Measurements from ENCODE around the gene CHID1. TPM values are rescaled to one million over a fixed set of nuclear protein-coding genes. Genes with fewer than 3 reads are reported as not detected.

Gene CHID1
- total and polyA plus RNA-seq, 2 of the 8 experiments (the other 6 are each of a cell fraction or from before 2014, with no cell fraction given): 81.2 to 88.5 TPM

DNA sequence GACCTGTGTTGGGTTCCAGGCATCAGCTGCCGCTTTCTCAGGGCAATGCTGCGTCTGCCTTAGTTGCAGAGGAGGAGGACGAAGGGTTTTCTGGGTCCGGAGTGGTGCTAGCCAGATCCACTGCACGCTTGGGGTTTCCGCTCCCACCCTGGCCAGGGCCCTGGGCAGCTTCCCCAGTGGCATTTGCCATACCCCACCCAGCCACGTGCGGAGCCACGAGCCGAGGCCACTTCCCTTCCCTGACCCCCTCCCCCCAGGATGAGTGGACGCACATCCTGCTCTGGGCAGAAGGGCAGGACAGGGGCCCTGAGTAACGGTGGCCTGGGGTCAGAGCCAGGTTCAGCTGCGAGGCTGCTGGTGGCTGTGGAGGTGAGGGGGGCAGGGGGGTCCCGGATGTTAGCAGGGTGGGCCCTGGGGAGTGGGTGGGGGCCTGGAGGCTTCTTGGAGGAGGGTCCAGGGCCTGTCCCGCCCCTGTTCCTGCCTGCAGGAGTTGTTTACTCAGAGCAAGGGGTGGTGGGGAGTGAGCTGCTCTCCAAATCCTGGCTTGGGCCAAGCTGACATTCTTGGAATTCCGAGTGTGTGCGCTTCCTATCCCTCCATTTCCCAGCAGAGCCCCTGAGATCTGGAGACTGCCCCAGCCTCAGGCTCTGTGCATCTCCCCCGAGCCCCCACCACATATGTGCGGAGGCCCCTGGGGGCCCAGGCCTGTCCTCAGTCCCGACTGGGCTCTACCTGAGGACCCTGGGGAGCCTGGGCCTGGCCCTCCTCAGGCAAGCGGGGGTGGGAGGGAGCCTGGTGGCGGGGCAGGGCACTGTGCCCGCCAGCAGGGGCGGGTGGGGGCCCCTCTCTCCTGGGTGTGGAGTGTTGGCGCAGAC is 66.6 kb downstream of the CHID1 start (continued):
- TF ChIP-seq SIRT6 (IDR thresholded peaks at IDR 0.05; ENCODE audit: low read length): no peak
- TF ChIP-seq KDM4A (IDR thresholded peaks at IDR 0.05; ENCODE audit: low read depth, low read length, severe bottlenecking): peak; percentile 52
- 0 out of 2 replicates have a peak, but pooled peaks have one; percentile 26 for TF ChIP-seq TCF12 (IDR thresholded peaks at IDR 0.05; ENCODE audit: low read depth, low read length)
- no peak for TF ChIP-seq SAP30 (IDR thresholded peaks at IDR 0.05; ENCODE audit: insufficient read depth, insufficient replicate concordance, low read length)
- peak; percentile 100 for TF ChIP-seq TEAD4 (IDR thresholded peaks at IDR 0.05; ENCODE audit: low read depth, low read length)
- TF ChIP-seq POLR2AphosphoS5 (IDR thresholded peaks at IDR 0.05; ENCODE audit: low read depth, low read length): 0 out of 2 replicates have a peak, but pooled peaks have one; percentile 53
- no peak for TF ChIP-seq POU5F1 (IDR thresholded peaks at IDR 0.05; ENCODE audit: low read depth, low read length)
- no peak for TF ChIP-seq SUZ12 (IDR thresholded peaks at IDR 0.05; ENCODE audit: low read length)
- peak; percentile 90 for TF ChIP-seq CTBP2 (IDR thresholded peaks at IDR 0.05; ENCODE audit: borderline replicate concordance, insufficient read depth, insufficient read length, low read length)
- peak; percentile 74 for TF ChIP-seq ASH2L (IDR thresholded peaks at IDR 0.05; ENCODE audit: low read length)
- peak; percentile 28; the same call in 1 of the 2 replicates for TF ChIP-seq CREB1 (IDR thresholded peaks at IDR 0.05)
- TF ChIP-seq TAF1 (IDR thresholded peaks at IDR 0.05; ENCODE audit: low read depth, low read length): peak; percentile 63
- no peak for TF ChIP-seq BCL11A (IDR thresholded peaks at IDR 0.05; ENCODE audit: low read depth in 2 of 2, low read length in 2 of 2)
- no peak for TF ChIP-seq GTF2F1 (IDR thresholded peaks at IDR 0.05; ENCODE audit: borderline replicate concordance, low read depth, low read length)
- TF ChIP-seq YY1 (IDR thresholded peaks at IDR 0.05; ENCODE audit: low read depth, low read length): peak; percentile 80
- no peak for TF ChIP-seq RAD21 (IDR thresholded peaks at IDR 0.05 in 1 of 2, conservative IDR thresholded peaks at IDR 0.05 in 1 of 2; ENCODE audit: low read depth in 2 of 2, low read length in 2 of 2)
- TF ChIP-seq SP2 (IDR thresholded peaks at IDR 0.05; ENCODE audit: low read length): no peak
- TF ChIP-seq RBBP5 (IDR thresholded peaks at IDR 0.05; ENCODE audit: borderline replicate concordance, low read depth, low read length): peak; percentile 59; the same call in 1 of the 2 replicates
- TF ChIP-seq TBP (IDR thresholded peaks at IDR 0.05; ENCODE audit: low read depth, low read length): no peak
- peak; percentile 93 to 95; a peak in 3 of 4 replicates for TF ChIP-seq SIN3A (conservative IDR thresholded peaks at IDR 0.05 in 1 of 2, IDR thresholded peaks at IDR 0.05 in 1 of 2; ENCODE audit: low read depth in 1 of 2, low read length in 2 of 2)
- peak; percentile 84; the same call in 1 of the 2 replicates for TF ChIP-seq SP1 (IDR thresholded peaks at IDR 0.05; ENCODE audit: low read depth, low read length)
